Skeletal muscle tissue (tissue), 4 donors: Measurements from ENCODE around the gene COQ8B. TPM values are rescaled to one million over a fixed set of nuclear protein-coding genes. Genes with fewer than 3 reads are reported as not detected.

Source experiments
- H3K27ac ChIP-seq: one replicate; pipeline ENCODE4 v1.7.0; 2013; ENCODE audit warnings: mild to moderate bottlenecking, low read depth, low read length, inconsistent platforms
- H3K27me3 ChIP-seq, 3 donors: one replicate each; pipeline ENCODE4 v1.7.0; 2013; ENCODE audit warnings: low read length in 3 of 3; ENCODE audit not compliant: control insufficient read depth in 3 of 3, insufficient read depth in 3 of 3
- H3K36me3 ChIP-seq, 3 donors: one replicate each; pipeline ENCODE4 v1.7.0; 2013; ENCODE audit warnings: low read length in 3 of 3; ENCODE audit not compliant: control insufficient read depth in 3 of 3, insufficient read depth in 3 of 3
- H3K4me1 ChIP-seq, 3 donors: one replicate each; pipeline ENCODE4 v1.7.0; 2013; ENCODE audit warnings: low read length in 3 of 3, mild to moderate bottlenecking in 3 of 3; ENCODE audit not compliant: control insufficient read depth in 3 of 3, insufficient read depth in 3 of 3
- H3K4me3 ChIP-seq, 3 donors: one replicate each; pipeline ENCODE4 v1.7.0; 2013; ENCODE audit warnings: low read length in 3 of 3
- H3K9ac ChIP-seq, 3 donors: one replicate each; pipeline ENCODE4 v1.7.0; 2013; ENCODE audit warnings: low read length in 3 of 3, mild to moderate bottlenecking in 3 of 3, moderate library complexity in 2 of 3, low read depth in 1 of 3
- H3K9me3 ChIP-seq, 3 donors: one replicate each; pipeline ENCODE4 v1.7.0; 2013; ENCODE audit warnings: low read length in 3 of 3; ENCODE audit not compliant: control insufficient read depth in 3 of 3
- total RNA-seq: library from RNA; depleted of rRNA; stranded (reverse); fragments of >200 nt; gene quantifications from one replicate; pipeline ENCODE4 v1.2.3, GENCODE V29; 2014
- donor health status: Osteomylitis.

Gene COQ8B
- total RNA-seq, 1 donor from 2014 or later = 19.3 TPM

DNA sequence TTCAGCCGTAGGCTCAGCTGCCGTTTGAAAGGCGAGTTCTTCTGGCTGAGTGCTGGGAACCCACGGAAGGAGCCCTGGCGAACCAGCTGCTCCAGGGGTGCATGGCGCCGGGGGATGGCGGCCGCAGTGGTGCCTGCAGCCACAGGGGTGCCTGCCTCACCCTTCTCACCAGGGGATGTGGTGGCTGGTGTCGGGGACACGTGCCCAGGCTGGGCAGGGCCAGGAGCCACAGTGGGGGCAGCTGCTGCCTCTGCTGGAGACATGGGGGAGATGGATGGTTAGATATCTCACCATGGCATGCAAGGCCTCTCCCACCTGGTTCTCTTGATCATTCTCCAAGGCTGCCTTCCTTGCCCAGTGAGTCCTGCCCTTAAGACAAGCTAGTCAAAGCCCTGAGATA lies 43.3 kb downstream of the COQ8B start:
- no peak overlapping the region for H3K4me3 ChIP-seq
- H3K9me3 ChIP-seq = no peaks in the 10 kb centered on the region
- peaks cover 43 to 80% (median 67%) of the 10 kb centered on the region in 3 donors for H3K36me3 ChIP-seq
- peaks cover 6 to 21% (median 8%) of the 10 kb centered on the region in 3 donors for H3K4me1 ChIP-seq
- H3K27me3 ChIP-seq = no peaks in the 10 kb centered on the region
- no peak overlapping the region for H3K9ac ChIP-seq
- H3K27ac ChIP-seq = no peak overlapping the region

DNA sequence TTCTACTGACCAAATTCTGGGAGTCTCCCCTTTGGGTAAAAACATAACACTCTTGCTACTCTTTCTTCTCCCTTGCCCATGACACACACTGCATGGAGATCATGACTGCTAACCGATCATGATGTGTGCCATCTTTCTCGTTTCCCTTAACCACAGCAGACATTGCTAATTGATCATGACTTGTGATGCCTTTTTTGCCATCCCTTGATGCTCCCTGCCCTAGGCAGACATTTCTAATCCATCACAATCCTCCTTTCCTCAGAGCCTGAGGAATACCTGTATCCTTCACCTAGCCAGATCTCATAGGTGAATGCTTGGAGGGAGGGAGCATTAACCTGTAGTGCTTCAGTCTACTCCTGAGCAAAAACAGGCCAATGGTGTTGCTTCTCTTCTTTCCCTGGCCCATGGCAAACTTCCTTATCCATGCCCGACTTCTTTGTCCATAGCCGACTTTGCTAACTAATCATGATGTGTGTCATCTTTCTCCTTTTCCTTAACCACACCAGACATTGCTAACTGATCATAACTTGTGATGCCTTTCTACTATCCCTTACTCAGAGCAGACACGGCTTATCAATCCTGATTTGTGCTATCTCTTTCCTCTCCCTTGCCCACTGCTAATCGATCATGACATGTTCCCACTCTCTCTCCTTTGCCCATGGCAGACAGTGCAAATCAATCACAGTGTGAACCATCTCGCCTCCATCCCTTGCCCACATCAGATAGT lies 44.0 kb downstream of the COQ8B start:
- Histone ChIP-seq H3K9ac (no peak overlapping the region), H3K27me3 (no peaks in the 10 kb centered on the region), H3K4me1 (peaks cover 6 to 21% (median 8%) of the 10 kb centered on the region in 3 donors), H3K36me3 (peaks cover 43 to 79% (median 69%) of the 10 kb centered on the region in 3 donors), H3K4me3 (no peak overlapping the region), H3K27ac (no peak overlapping the region), H3K9me3 (no peaks in the 10 kb centered on the region)

DNA sequence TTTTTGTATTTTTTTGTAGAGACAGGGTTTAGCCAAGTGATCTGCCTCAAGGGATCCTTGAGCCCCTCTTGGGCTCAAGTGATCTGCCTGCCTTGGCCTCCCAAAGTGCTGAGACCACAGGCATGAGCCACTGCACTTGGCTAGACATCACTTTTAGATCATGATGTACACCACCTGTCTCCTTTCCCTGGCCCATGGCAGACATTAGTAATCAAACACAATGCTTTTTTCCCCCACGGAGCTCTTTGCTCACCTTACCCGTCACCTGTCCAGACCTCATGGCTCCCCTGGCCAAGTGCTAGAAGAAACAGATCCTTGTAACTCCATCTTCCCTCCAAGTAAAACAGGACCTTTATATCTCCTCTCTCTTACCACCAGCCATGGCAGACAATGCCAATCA lies 44.6 kb downstream of the COQ8B start:
- H3K4me3 ChIP-seq = no peak overlapping the region
- H3K36me3 ChIP-seq = peaks cover 41 to 74% (median 63%) of the 10 kb centered on the region in 3 donors
- H3K4me1 ChIP-seq = peaks cover 6 to 21% (median 8%) of the 10 kb centered on the region in 3 donors
- no peaks in the 10 kb centered on the region for H3K9me3 ChIP-seq
- H3K27ac ChIP-seq = peak overlapping the region; percentile 37
- H3K9ac ChIP-seq = no peak overlapping the region
- no peaks in the 10 kb centered on the region for H3K27me3 ChIP-seq

DNA sequence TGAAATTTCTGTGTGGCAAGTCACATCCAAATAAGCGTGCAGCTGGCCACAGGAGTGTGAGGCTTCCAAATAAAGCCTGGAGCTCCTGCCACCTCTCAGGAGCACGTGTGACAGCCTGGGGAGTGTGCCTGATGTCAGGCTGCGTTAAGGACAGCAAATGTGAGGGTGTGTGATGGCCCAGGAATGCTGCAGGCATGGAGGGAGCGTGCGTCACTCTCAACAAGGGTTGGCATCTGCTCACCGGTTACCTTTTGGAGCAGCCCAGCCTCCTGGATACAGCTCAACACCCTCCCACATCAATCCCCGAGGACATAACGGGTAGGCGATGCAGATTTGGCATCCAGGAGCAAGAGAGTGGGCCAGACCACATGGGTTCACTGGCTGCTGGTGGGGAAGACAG lies 45.3 kb downstream of the COQ8B start:
- Histone ChIP-seq H3K4me1 (peaks cover 6 to 21% (median 8%) of the 10 kb centered on the region in 3 donors), H3K27ac (peak overlapping the region; percentile 37), H3K27me3 (no peaks in the 10 kb centered on the region), H3K36me3 (peaks cover 40 to 70% (median 59%) of the 10 kb centered on the region in 3 donors), H3K9ac (peak overlapping the region in 1 of 3 donors; percentile 25), H3K4me3 (no peak overlapping the region), H3K9me3 (no peaks in the 10 kb centered on the region)

DNA sequence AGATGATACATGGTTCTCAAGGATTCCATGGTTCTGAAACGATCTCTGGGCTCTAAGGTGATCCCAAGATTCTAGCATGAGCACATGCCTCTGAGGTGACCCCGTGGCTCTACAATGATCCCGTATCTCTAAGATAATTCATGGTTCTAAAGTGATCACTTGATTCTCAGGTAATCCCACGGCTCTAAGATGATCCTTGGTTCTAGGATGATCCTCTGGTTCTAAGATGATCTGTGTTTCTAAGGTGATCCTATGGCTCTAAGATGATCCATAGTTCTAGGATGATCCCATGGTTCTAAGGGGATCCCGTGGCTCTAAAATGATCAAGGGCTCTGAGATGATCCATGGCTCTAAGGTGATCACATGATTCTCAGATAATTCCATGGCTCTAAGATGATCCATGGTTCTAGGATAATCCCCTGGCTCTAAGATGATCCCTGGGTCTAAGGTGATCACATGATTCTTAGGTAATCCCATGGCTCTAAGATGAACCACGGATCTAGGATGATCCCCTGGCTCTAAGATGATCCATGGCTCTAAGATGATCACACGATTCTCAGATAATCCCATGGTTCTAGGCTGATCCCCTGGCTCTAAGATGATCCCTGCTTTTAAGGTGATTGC lies 47.6 kb downstream of the COQ8B start:
- Histone ChIP-seq H3K27ac (no peak overlapping the region), H3K4me1 (peaks cover under 1 to 16% (median 4%) of the 10 kb centered on the region in 3 donors), H3K9ac (no peak overlapping the region), H3K9me3 (no peaks in the 10 kb centered on the region), H3K27me3 (no peaks in the 10 kb centered on the region), H3K4me3 (no peak overlapping the region), H3K36me3 (peaks cover 34 to 63% (median 50%) of the 10 kb centered on the region in 3 donors)

DNA sequence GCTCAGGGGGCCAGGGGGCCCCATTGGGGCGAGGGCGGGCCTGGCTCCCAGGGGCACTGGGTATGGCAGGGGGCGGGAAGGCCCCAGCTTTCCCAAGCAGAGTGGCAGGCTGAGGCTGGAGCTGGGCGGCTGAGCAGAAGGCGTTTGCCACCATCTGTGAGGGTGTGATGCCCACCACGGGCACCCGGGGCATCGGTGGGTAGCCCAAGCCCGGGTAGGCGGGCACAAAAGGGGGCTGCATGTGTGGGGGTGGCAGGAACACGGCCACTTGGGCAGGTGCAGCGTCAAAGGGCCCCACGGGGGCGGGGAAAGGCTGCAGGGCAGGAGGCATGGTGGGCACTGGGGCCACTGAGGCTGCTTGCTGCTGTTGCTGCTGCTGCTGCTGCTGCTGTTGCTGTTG lies 49.1 kb downstream of the COQ8B start:
- peaks cover 7 to 19% (median 12%) of the 10 kb centered on the region in 3 donors for H3K4me1 ChIP-seq
- H3K36me3 ChIP-seq = peaks cover 27 to 48% (median 37%) of the 10 kb centered on the region in 3 donors
- H3K4me3 ChIP-seq = no peak overlapping the region
- no peaks in the 10 kb centered on the region for H3K9me3 ChIP-seq
- H3K9ac ChIP-seq = no peak overlapping the region
- no peaks in the 10 kb centered on the region for H3K27me3 ChIP-seq
- no peak overlapping the region for H3K27ac ChIP-seq

DNA sequence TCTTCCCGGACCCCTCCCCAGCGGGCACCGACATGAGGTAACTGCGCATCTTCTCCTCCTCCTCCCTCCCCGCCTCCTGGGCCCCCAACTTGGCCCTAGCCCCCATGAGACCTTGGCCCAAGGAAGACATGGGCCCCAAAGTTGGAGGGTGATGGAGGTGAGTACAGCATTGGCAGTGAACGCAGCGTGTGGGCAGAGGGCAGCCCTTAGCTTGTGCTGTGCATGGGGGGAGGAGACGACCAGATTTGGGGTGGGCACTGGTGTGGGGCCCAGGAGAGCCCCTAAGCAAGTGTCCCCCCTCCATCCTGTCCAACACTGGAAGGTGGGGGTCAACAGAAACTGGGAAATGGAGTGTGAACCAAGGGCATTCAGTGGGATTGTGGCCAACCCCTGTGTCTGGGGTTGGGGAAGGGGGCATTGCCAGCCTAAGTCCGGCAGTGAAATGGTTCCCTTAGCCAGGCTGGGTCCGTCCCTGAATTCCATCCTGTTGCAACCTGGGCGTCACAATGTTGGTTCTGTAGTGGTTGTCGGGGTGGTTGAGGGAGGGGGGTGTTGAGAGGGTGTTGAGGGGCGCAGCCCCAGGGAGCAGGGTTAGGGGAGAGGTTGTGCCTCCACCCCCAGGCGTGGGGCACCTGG lies 49.8 kb downstream of the COQ8B start:
- no peak overlapping the region for H3K4me3 ChIP-seq
- no peak overlapping the region for H3K9ac ChIP-seq
- peaks cover 7 to 18% (median 13%) of the 10 kb centered on the region in 3 donors for H3K4me1 ChIP-seq
- no peak overlapping the region for H3K27ac ChIP-seq
- H3K36me3 ChIP-seq = peaks cover 21 to 41% (median 30%) of the 10 kb centered on the region in 3 donors
- H3K27me3 ChIP-seq = no peaks in the 10 kb centered on the region
- H3K9me3 ChIP-seq = no peaks in the 10 kb centered on the region

DNA sequence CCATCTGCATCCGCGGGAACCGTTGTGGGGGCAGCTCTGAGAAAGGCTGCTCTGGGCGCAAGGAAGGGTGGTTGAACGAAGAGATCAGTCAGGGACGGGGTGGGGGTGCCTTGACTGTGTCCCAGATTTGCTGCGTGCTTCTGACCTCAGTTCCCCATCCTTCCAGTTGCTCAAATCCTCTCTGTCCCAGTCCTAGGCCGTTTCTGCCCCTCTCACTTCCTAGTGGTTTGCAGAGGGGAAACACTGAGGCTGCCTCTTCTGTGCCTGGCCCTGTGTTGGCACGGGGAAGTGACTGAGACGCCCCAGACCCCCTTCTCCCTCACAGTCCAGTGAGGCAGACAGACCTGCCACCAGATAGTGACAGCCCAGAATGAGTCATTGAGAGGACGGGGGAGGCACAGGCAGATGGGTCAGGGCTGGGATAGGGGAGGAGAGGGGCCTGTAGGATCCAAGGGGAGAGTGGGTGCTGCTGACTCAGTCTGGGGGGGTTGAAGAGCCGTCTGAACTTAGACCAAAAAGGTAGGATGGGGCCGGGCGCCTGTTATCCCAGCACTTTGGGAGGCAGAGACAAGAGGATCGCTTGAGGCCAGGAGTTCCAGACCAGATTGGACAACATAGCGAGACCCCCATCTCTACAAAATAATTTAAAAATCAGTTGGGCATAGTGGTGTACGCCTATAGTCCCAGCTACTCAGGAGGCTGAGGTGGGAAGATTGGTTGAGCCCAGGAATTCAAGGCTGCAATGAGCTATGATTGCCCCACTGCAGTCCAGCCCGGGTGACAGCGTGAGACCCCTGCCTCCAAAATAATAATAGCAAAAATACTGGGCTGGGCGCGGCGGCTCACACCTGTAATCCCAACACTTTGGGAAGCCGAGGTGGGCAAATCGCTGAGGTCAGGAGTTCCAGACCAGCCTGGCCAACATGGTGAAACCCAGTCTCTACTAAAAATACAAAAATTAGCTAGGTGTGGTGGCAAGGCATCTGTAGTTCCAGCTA lies 52.7 kb downstream of the COQ8B start:
- Histone ChIP-seq H3K4me3 (peak overlapping the region; percentile 71 to 80 (median 76)), H3K27ac (peak overlapping the region; percentile 89), H3K27me3 (no peaks in the 10 kb centered on the region), H3K36me3 (peaks cover 4 to 13% (median 9%) of the 10 kb centered on the region in 3 donors), H3K4me1 (peaks cover 7 to 13% (median 9%) of the 10 kb centered on the region in 3 donors), H3K9me3 (no peaks in the 10 kb centered on the region), H3K9ac (peak overlapping the region; percentile 68 to 89 (median 69))
